Panc1 (cell line): ENCODE measurements around the gene CACNG7.

Source experiments
- POLR2AphosphoS5 ChIP-seq: IDR thresholded peaks from 2 replicates; pipeline ENCODE4 v1.6.1; 2012; ENCODE audit warnings: mild to moderate bottlenecking, low read depth, low read length, moderate library complexity
- TCF7L2 ChIP-seq: IDR thresholded peaks from 2 replicates; pipeline ENCODE4 v1.6.1; 2011; ENCODE audit warnings: mild to moderate bottlenecking, low read depth, low read length, inconsistent platforms
- TF ChIP-seq, protein P1 (sequence below): fragments of 450-650 bp; IDR thresholded peaks from 2 replicates; pipeline ENCODE4 v1.5.1; 2017; ENCODE audit warnings: mild to moderate bottlenecking
- TF ChIP-seq, protein P2 (sequence below), 2 experiments: IDR thresholded peaks; 2 replicates each; pipeline ENCODE4 v1.6.1; 2011 to 2012; ENCODE audit warnings: low read depth in 2 of 2, control low read depth in 1 of 2, low read length in 1 of 2, mild to moderate bottlenecking in 1 of 2, moderate library complexity in 1 of 2; ENCODE audit not compliant: insufficient read depth in 1 of 2

DNA sequence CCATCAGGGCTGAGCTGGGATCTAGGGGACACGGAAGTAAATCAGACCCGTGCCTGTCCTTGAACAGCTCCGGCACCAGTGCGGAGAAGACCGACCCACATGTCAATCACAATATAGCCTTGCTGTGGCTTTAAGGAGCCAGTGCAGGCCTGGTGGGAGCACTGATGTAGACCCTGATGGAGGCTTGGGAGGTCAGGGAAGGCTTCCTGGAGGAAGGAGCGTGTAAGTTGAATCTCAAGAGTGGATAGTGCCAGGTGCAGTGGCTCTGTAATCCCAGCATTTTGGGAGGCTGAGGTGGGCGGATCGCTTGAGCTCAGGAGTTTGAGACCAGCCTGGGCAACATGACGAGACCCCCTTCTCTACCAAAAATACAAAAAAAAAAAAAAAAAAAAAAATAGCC is 42.9 kb downstream of the CACNG7 start:
- TF ChIP-seq TCF7L2 (no peak), POLR2AphosphoS5 (no peak)
- TF ChIP-seq, protein P1, sequence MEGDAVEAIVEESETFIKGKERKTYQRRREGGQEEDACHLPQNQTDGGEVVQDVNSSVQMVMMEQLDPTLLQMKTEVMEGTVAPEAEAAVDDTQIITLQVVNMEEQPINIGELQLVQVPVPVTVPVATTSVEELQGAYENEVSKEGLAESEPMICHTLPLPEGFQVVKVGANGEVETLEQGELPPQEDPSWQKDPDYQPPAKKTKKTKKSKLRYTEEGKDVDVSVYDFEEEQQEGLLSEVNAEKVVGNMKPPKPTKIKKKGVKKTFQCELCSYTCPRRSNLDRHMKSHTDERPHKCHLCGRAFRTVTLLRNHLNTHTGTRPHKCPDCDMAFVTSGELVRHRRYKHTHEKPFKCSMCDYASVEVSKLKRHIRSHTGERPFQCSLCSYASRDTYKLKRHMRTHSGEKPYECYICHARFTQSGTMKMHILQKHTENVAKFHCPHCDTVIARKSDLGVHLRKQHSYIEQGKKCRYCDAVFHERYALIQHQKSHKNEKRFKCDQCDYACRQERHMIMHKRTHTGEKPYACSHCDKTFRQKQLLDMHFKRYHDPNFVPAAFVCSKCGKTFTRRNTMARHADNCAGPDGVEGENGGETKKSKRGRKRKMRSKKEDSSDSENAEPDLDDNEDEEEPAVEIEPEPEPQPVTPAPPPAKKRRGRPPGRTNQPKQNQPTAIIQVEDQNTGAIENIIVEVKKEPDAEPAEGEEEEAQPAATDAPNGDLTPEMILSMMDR = no peak
- TF ChIP-seq, protein P2, sequence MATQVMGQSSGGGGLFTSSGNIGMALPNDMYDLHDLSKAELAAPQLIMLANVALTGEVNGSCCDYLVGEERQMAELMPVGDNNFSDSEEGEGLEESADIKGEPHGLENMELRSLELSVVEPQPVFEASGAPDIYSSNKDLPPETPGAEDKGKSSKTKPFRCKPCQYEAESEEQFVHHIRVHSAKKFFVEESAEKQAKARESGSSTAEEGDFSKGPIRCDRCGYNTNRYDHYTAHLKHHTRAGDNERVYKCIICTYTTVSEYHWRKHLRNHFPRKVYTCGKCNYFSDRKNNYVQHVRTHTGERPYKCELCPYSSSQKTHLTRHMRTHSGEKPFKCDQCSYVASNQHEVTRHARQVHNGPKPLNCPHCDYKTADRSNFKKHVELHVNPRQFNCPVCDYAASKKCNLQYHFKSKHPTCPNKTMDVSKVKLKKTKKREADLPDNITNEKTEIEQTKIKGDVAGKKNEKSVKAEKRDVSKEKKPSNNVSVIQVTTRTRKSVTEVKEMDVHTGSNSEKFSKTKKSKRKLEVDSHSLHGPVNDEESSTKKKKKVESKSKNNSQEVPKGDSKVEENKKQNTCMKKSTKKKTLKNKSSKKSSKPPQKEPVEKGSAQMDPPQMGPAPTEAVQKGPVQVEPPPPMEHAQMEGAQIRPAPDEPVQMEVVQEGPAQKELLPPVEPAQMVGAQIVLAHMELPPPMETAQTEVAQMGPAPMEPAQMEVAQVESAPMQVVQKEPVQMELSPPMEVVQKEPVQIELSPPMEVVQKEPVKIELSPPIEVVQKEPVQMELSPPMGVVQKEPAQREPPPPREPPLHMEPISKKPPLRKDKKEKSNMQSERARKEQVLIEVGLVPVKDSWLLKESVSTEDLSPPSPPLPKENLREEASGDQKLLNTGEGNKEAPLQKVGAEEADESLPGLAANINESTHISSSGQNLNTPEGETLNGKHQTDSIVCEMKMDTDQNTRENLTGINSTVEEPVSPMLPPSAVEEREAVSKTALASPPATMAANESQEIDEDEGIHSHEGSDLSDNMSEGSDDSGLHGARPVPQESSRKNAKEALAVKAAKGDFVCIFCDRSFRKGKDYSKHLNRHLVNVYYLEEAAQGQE (IDR thresholded peaks at IDR 0.05; ENCODE audit: insufficient read depth in 1 of 2, low read depth in 2 of 2, low read length in 1 of 2) = no peak
